G401.6 (cell line): ENCODE data around the gene TP53AIP1.

Experiments used
- FAIRE-seq: peaks from 2 replicates; lab custom pipeline; 2012; peaks lifted over from hg19 to GRCh38; lab: Jason Lieb, UNC

The TP53AIP1 gene

DNA sequence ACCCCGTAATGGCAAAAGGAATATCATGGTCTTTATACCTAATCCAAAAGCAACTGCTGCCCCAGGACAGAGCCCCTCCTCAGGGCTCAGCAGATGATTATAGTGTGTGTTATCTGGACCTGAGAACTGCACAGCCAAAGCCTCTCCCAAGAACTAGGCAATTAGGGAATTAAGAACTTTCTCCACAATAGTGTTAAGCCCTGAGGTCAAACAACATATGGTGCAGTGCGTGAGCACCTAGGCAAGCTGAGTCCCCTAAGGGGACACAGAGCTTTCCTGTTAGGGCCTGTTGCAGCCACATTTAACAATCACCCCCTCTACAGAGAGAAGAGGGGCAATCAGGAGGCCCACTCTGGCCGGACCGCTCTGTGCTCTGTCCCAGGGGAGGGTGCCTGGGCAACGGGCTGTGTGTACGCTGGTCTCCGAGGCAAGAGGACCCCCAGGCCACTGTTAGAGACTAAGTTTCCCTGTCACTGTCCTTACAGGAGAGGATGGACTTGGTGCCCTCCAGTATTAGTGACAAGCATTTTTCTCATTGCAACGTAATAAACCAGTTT, 52.9 kb downstream of the TP53AIP1 start:
- no peak for FAIRE-seq

- FAIRE-seq = no peak
These were observed 54.4 kb downstream of the TP53AIP1 start for GRCh38 chr11:128888034-128888985.

DNA sequence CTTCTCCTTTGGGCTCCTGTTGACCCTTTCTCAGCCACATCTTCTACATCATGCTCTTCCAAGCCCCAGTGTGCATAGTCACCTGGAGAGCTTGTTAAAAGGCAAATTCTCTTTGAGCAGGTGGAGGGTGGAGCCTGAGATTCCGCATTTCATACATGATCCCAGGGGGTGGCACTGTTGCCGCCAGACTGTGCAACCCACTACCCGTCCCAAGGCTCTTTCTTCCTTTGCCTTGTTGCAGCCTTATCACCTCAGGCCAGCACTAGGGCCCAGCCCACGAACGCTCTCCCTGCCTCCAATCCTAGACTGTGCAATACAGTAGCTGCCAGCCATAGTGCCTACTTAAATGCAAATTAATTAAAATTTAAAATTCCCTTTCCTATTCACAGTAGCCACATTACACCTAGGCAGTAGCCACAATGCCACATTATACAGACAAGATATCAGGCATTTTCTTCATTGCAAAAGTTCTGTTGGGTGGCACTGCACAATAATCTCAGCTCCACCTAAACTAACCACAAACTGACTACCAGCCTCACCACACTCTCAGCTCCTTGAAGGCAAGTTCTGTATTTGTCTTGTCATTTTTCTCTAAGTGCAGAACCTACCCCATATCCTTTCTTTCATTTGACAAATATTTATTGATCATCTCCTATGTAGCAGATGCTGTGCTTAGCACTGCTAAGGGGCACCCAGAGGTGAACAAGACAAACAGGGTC, 56.1 kb downstream of the TP53AIP1 start:
- no peak for FAIRE-seq
